ENCODE data around the gene KIF5A. TPM values are rescaled to one million over a fixed set of nuclear protein-coding genes. Genes with fewer than 3 reads are reported as not detected.

The KIF5A gene
- total RNA-seq, 1 donor from 2014 or later, result 0.43 TPM

DNA sequence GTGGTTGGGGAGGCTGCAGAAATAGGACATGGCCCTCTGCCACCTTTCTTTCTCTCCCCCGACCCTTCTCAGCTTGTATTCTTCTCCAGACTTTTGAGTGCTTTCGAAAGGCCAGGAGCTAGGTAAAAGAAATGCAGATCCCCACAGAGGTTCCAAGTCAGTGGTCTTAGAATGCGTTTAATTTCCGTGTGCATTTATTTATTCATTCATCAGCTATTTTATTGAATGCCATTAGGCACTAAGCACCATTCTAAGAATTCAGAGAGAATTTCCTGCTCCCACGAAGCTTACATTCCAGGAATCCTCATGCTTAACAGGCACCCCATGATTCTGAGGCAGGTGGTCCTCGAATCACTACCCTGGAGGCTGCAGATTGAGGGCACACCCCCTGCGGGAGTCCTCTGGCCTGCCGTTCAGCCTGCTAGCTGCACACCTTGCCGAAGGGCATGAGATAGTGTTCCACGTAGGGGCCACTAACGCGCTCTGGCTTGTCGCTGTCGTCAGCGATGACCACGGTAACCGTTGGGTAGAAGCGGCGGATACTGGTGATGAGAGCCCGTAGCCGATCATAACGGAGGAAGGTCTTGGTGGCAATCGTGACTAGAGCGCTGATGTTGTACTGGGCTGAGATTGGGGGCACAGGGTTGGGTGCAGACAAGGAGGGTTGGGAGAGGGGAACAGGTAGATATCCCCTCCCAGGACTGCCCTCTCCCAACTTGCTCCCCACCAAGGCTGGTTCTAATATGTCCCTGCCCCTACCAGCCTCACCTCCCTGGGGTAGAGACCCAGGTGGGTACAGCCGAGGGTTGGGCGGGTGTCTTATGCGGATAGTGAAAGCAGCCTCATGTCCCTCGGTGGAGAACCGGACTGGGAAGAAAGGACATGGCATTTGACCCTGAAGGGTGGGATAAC, 78.7 kb downstream of the KIF5A start:
- DNase-seq (ENCODE audit: extremely low spot score, unreplicated experiment), result peak; percentile 79
- Mint-ChIP-seq H3K9me3 (ENCODE audit: unreplicated experiment) (no peaks in the 10 kb centered on the region), H3K4me3 (ENCODE audit: unreplicated experiment) (no peak overlapping the region), H3K36me3 (ENCODE audit: unreplicated experiment) (peaks cover 2% of the 10 kb centered on the region), H3K27ac (ENCODE audit: unreplicated experiment) (no peak overlapping the region), H3K4me1 (ENCODE audit: unreplicated experiment) (peaks cover 7% of the 10 kb centered on the region), H3K27me3 (ENCODE audit: unreplicated experiment) (peaks cover 16% of the 10 kb centered on the region)
- TF ChIP-seq, protein P1, sequence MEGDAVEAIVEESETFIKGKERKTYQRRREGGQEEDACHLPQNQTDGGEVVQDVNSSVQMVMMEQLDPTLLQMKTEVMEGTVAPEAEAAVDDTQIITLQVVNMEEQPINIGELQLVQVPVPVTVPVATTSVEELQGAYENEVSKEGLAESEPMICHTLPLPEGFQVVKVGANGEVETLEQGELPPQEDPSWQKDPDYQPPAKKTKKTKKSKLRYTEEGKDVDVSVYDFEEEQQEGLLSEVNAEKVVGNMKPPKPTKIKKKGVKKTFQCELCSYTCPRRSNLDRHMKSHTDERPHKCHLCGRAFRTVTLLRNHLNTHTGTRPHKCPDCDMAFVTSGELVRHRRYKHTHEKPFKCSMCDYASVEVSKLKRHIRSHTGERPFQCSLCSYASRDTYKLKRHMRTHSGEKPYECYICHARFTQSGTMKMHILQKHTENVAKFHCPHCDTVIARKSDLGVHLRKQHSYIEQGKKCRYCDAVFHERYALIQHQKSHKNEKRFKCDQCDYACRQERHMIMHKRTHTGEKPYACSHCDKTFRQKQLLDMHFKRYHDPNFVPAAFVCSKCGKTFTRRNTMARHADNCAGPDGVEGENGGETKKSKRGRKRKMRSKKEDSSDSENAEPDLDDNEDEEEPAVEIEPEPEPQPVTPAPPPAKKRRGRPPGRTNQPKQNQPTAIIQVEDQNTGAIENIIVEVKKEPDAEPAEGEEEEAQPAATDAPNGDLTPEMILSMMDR (IDR thresholded peaks at IDR 0.05), result no peak

GRCh38 chr12:57629897-57630471, 80.1 kb downstream of the KIF5A start:
- H3K9me3 Mint-ChIP-seq (ENCODE audit: unreplicated experiment), result no peaks in the 10 kb centered on the region
- TF ChIP-seq, protein P1 (IDR thresholded peaks at IDR 0.05), result no peak
- H3K4me3 Mint-ChIP-seq (ENCODE audit: unreplicated experiment), result no peak overlapping the region
- peak; percentile 62 for DNase-seq (ENCODE audit: extremely low spot score, unreplicated experiment)
- peaks cover 8% of the 10 kb centered on the region for H3K4me1 Mint-ChIP-seq (ENCODE audit: unreplicated experiment)
- H3K36me3 Mint-ChIP-seq (ENCODE audit: unreplicated experiment), result peaks cover 2% of the 10 kb centered on the region
- H3K27ac Mint-ChIP-seq (ENCODE audit: unreplicated experiment), result no peak overlapping the region
- peaks cover 5% of the 10 kb centered on the region for H3K27me3 Mint-ChIP-seq (ENCODE audit: unreplicated experiment)

DNA sequence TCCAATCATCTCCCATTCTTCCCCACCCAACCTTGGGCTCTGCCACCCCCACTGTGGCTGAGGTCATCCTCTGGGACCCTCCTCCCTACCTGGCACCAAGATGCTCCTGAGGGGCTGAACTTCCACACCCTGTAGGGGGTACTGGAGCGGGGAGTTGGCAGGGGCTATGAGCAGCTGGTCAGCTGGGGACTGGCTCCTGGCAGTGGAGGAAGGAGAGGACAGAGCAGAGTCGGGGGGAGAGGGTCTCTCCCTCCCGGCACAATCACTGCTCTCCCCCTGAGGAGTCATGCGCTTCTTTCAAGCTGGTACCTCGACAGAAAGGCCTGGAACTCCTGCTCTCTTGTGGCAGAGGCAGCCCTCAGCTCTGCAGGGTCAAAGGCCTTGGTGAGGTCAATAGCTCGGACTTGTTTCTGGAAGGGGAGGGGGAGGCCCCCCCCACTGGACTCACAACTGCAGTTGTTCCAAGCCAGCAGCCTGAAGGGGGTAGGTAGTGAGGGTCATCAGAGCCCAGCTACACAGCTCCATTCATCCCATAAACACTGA, 81.1 kb downstream of the KIF5A start:
- TF ChIP-seq, protein P1 (IDR thresholded peaks at IDR 0.05), result no peak
- H3K27me3 Mint-ChIP-seq (ENCODE audit: unreplicated experiment), result peaks cover 5% of the 10 kb centered on the region
- no peak overlapping the region for H3K4me3 Mint-ChIP-seq (ENCODE audit: unreplicated experiment)
- peaks cover 8% of the 10 kb centered on the region for H3K4me1 Mint-ChIP-seq (ENCODE audit: unreplicated experiment)
- H3K9me3 Mint-ChIP-seq (ENCODE audit: unreplicated experiment), result no peaks in the 10 kb centered on the region
- no peak overlapping the region for H3K27ac Mint-ChIP-seq (ENCODE audit: unreplicated experiment)
- DNase-seq (ENCODE audit: extremely low spot score, unreplicated experiment), result peak; percentile 73
- peaks cover 2% of the 10 kb centered on the region for H3K36me3 Mint-ChIP-seq (ENCODE audit: unreplicated experiment)

- TF ChIP-seq, protein P1 (IDR thresholded peaks at IDR 0.05), result no peak
- no peak overlapping the region for H3K27ac Mint-ChIP-seq (ENCODE audit: unreplicated experiment)
- peaks cover 5% of the 10 kb centered on the region for H3K27me3 Mint-ChIP-seq (ENCODE audit: unreplicated experiment)
- H3K9me3 Mint-ChIP-seq (ENCODE audit: unreplicated experiment), result no peaks in the 10 kb centered on the region
- H3K4me1 Mint-ChIP-seq (ENCODE audit: unreplicated experiment), result peaks cover 8% of the 10 kb centered on the region
- peaks cover 2% of the 10 kb centered on the region for H3K36me3 Mint-ChIP-seq (ENCODE audit: unreplicated experiment)
- peak; percentile 81 for DNase-seq (ENCODE audit: extremely low spot score, unreplicated experiment)
- peak overlapping the region; percentile 72 for H3K4me3 Mint-ChIP-seq (ENCODE audit: unreplicated experiment)
These were observed 81.8 kb downstream of the KIF5A start for GRCh38 chr12:57631566-57632072.

All from osteocyte (in vitro differentiated cells).